ENCODE measurements around the gene MACF1.

MACF1 gene

GRCh38 chr1:39275836-39276507 is 71.5 kb downstream of the MACF1 start:
- Mint-ChIP-seq H3K27ac (no peak overlapping the region), H3K4me1 (peaks cover 41% of the 10 kb centered on the region), H3K36me3 (ENCODE audit: low read depth) (no peaks in the 10 kb centered on the region), H3K9me3 (no peaks in the 10 kb centered on the region), H3K4me3 (no peak overlapping the region), H3K27me3 (ENCODE audit: low read depth) (peaks cover 3% of the 10 kb centered on the region)
- no peak for TF ChIP-seq CTCF (IDR thresholded peaks at IDR 0.05; ENCODE audit: unreplicated experiment in 3 of 3)

- Mint-ChIP-seq H3K27ac (no peak overlapping the region), H3K36me3 (ENCODE audit: low read depth) (peaks cover 7% of the 10 kb centered on the region), H3K9me3 (no peaks in the 10 kb centered on the region), H3K27me3 (ENCODE audit: low read depth) (peaks cover 3% of the 10 kb centered on the region), H3K4me3 (no peak overlapping the region), H3K4me1 (peaks cover 21% of the 10 kb centered on the region)
- no peak for TF ChIP-seq CTCF (IDR thresholded peaks at IDR 0.05; ENCODE audit: unreplicated experiment in 3 of 3)
Measured at GRCh38 chr1:39277879-39278278, 73.4 kb downstream of the MACF1 start.

GRCh38 chr1:39282537-39283216 is 78.2 kb downstream of the MACF1 start:
- Mint-ChIP-seq H3K27me3 (ENCODE audit: low read depth) (no peaks in the 10 kb centered on the region), H3K4me1 (peaks cover 4% of the 10 kb centered on the region), H3K9me3 (no peaks in the 10 kb centered on the region), H3K27ac (peak overlapping the region in 1 of 3 experiments; percentile 55), H3K36me3 (ENCODE audit: low read depth) (peaks cover 52% of the 10 kb centered on the region), H3K4me3 (no peak overlapping the region)
- TF ChIP-seq CTCF (IDR thresholded peaks at IDR 0.05; ENCODE audit: unreplicated experiment in 3 of 3): no peak

GRCh38 chr1:39283858-39284257 is 79.4 kb downstream of the MACF1 start:
- Mint-ChIP-seq H3K27me3 (ENCODE audit: low read depth) (no peaks in the 10 kb centered on the region), H3K36me3 (ENCODE audit: low read depth) (peaks cover 59% of the 10 kb centered on the region), H3K9me3 (no peaks in the 10 kb centered on the region), H3K4me3 (no peak overlapping the region), H3K27ac (no peak overlapping the region), H3K4me1 (no peaks in the 10 kb centered on the region)
- TF ChIP-seq CTCF (IDR thresholded peaks at IDR 0.05; ENCODE audit: unreplicated experiment in 3 of 3): no peak

- H3K4me1 Mint-ChIP-seq: no peaks in the 10 kb centered on the region
- no peak overlapping the region for H3K4me3 Mint-ChIP-seq
- TF ChIP-seq CTCF (IDR thresholded peaks at IDR 0.05; ENCODE audit: unreplicated experiment in 3 of 3): no peak
- H3K27me3 Mint-ChIP-seq (ENCODE audit: low read depth): no peaks in the 10 kb centered on the region
- H3K9me3 Mint-ChIP-seq: no peaks in the 10 kb centered on the region
- H3K36me3 Mint-ChIP-seq (ENCODE audit: low read depth): peaks cover 81% of the 10 kb centered on the region
- H3K27ac Mint-ChIP-seq: no peak overlapping the region
Measured at GRCh38 chr1:39287541-39287940, 83.0 kb downstream of the MACF1 start.
